DND-41 (cell line): ENCODE measurements around the gene ACOX3.

Experiments used
- EZH2 ChIP-seq: IDR thresholded peaks from 3 replicates; pipeline ENCODE4 v1.6.1; 2012; ENCODE audit warnings: borderline replicate concordance, low read depth, mild to moderate bottlenecking, moderate library complexity, low read length, inconsistent platforms; ENCODE audit not compliant: severe bottlenecking
- TF ChIP-seq, protein P1 (sequence below): IDR thresholded peaks from 2 replicates; pipeline ENCODE4 v1.5.1; 2012; ENCODE audit warnings: borderline replicate concordance, low read length, moderate library complexity, mild to moderate bottlenecking; ENCODE audit not compliant: poor library complexity, severe bottlenecking; ENCODE audit errors: extremely low read depth

DNA sequence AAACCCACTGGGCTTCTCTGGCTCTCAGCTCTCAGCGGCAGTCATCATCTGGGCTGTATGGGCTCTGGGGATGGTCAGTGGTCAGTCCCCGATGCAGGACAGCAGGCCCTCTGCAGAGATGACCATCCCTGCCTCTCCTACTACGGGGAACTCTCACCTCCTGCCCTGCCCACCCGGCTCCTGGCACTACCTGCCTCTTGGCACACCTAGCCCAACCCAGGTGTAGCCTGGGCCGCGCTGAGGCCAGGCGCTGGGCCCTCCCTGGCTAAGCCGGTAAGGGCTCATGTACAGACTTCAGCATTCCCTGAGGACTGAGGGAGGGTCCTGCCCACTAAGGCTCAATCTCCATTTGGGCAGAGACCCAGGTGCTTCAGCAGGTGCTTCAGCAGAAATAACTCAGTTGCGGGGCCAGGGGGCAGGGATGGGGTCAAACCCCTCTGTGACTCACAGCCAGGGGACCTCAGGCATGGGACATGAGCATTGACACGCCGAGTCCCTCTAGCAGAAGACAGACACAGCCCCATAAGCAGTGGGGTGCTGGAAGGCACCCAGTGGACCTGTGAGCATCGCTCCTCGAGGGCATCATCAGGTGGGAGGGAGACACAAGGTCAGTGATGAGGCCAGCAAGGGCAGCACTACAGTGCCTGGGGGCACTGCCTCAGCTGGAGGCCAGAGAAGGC, 71.0 kb downstream of the ACOX3 start:
- TF ChIP-seq, protein P1, sequence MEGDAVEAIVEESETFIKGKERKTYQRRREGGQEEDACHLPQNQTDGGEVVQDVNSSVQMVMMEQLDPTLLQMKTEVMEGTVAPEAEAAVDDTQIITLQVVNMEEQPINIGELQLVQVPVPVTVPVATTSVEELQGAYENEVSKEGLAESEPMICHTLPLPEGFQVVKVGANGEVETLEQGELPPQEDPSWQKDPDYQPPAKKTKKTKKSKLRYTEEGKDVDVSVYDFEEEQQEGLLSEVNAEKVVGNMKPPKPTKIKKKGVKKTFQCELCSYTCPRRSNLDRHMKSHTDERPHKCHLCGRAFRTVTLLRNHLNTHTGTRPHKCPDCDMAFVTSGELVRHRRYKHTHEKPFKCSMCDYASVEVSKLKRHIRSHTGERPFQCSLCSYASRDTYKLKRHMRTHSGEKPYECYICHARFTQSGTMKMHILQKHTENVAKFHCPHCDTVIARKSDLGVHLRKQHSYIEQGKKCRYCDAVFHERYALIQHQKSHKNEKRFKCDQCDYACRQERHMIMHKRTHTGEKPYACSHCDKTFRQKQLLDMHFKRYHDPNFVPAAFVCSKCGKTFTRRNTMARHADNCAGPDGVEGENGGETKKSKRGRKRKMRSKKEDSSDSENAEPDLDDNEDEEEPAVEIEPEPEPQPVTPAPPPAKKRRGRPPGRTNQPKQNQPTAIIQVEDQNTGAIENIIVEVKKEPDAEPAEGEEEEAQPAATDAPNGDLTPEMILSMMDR, result no peak
- no peak for TF ChIP-seq EZH2
